Measurements from ENCODE around the gene TBXAS1.

Gene TBXAS1

GRCh38 chr7:139955109-139955820 lies 126.2 kb downstream of the TBXAS1 start:
- no peak for DNase-seq (ENCODE audit: low spot score)
- Histone ChIP-seq H3K4me3 (no peak overlapping the region), H3K27ac (no peak overlapping the region)
- no peak for TF ChIP-seq CTCF (IDR thresholded peaks at IDR 0.05)

GRCh38 chr7:139958599-139959284 lies 129.7 kb downstream of the TBXAS1 start:
- Histone ChIP-seq H3K4me3 (no peak overlapping the region), H3K27ac (no peak overlapping the region)
- no peak for DNase-seq (ENCODE audit: low spot score)
- TF ChIP-seq CTCF (IDR thresholded peaks at IDR 0.05): no peak

GRCh38 chr7:139959285-139959628 lies 130.2 kb downstream of the TBXAS1 start:
- no peak for DNase-seq (ENCODE audit: low spot score)
- TF ChIP-seq CTCF (IDR thresholded peaks at IDR 0.05): no peak
- Histone ChIP-seq H3K27ac (no peak overlapping the region), H3K4me3 (no peak overlapping the region)

DNA sequence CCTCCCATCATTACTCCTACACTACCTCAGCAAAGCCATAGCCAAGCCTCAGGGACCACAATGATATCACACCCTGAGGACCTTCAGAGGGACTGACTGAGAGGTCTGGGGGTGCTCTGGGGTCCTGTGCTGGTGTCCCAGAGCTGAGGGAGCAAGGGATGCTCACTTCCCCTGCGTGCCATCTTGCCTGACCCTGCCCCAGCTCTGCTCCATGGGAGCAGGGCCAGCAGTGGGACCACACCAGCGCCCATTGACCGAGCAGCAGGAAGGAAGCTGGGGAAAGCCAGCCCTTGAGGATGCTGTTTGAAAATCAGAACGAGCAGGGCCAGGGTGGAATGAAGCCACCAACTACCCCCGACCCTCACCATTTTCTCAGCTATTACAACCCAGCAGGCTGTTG lies 130.7 kb downstream of the TBXAS1 start:
- Histone ChIP-seq H3K4me3 (no peak overlapping the region), H3K27ac (no peak overlapping the region)
- no peak for DNase-seq (ENCODE audit: low spot score)
- TF ChIP-seq CTCF (IDR thresholded peaks at IDR 0.05): no peak

- no peak for DNase-seq (ENCODE audit: low spot score)
- Histone ChIP-seq H3K27ac (no peak overlapping the region), H3K4me3 (no peak overlapping the region)
- TF ChIP-seq CTCF (IDR thresholded peaks at IDR 0.05): no peak
These were observed 131.1 kb downstream of the TBXAS1 start for GRCh38 chr7:139960157-139960556.

DNA sequence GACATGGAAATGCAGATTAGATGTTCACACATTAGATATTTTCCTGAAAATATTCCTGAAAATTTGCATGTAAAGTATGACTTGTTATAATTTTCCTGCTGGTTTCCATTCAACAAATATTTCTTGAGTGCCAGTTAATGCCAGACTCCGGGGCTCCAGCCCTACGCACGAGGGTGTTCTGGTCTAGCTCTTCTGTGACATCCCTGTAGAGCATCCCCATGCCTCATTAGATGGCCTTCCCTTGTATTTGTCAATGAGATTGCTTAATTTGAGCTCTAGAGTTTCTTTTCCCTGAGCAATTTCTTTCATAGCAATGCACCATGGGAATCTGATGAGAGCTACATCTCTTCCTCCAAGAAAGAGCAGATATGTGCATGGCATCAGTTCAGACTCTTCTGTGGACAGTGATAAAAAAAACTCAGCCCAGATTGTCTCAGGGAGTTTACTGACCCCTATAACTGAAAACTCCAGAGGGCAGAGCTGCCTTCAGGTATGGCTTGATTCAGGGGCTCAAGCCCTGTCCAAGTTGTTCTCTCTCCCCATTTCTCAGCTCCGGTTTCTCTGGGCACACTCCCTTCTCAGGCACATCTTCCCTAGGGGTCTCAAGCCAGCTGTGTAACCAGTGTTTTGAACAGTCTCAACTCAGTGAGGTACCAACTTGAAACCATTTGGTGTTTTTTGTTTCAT lies 137.0 kb downstream of the TBXAS1 start:
- no peak for DNase-seq (ENCODE audit: low spot score)
- no peak overlapping the region for H3K4me3 ChIP-seq
- TF ChIP-seq CTCF (IDR thresholded peaks at IDR 0.05): no peak
- H3K27ac ChIP-seq: no peak overlapping the region

All from coronary artery (tissue), 2 donors.